GM19035 (cell line): Measurements from ENCODE around the gene PCDHGC4.
A peak's percentile ranks its signal among the peaks of the same experiment; 100 is the strongest.

ENCODE experiments used
- ATAC-seq: cut with Tn5 transposase; IDR thresholded peaks from one replicate; pipeline ENCODE4 v1.9.1; 2021; ENCODE audit not compliant: unreplicated experiment

The PCDHGC4 gene

DNA sequence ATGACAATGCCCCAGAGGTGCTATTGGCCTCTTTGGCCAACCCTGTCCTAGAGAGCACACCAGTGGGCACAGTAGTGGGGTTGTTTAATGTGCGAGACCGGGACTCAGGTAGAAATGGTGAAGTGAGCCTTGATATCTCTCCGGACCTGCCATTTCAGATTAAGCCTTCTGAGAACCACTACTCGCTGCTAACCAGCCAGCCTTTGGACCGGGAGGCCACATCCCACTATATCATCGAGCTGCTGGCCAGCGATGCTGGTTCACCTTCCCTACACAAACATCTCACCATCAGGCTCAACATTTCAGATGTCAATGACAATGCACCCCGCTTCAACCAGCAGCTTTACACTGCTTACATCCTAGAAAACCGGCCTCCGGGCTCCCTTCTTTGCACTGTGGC lies 5.4 kb downstream of the PCDHGC4 start:
- ATAC-seq: no peak

DNA sequence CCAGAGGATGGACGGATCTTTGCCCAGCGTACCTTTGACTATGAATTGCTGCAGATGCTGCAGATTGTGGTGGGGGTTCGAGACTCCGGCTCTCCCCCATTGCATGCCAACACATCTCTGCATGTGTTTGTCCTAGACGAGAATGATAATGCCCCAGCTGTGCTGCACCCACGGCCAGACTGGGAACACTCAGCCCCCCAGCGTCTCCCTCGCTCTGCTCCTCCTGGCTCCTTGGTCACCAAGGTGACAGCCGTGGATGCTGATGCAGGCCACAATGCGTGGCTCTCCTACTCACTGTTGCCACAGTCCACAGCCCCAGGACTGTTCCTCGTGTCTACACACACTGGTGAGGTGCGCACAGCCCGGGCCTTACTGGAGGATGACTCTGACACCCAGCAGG lies 5.9 kb downstream of the PCDHGC4 start:
- no peak for ATAC-seq

DNA sequence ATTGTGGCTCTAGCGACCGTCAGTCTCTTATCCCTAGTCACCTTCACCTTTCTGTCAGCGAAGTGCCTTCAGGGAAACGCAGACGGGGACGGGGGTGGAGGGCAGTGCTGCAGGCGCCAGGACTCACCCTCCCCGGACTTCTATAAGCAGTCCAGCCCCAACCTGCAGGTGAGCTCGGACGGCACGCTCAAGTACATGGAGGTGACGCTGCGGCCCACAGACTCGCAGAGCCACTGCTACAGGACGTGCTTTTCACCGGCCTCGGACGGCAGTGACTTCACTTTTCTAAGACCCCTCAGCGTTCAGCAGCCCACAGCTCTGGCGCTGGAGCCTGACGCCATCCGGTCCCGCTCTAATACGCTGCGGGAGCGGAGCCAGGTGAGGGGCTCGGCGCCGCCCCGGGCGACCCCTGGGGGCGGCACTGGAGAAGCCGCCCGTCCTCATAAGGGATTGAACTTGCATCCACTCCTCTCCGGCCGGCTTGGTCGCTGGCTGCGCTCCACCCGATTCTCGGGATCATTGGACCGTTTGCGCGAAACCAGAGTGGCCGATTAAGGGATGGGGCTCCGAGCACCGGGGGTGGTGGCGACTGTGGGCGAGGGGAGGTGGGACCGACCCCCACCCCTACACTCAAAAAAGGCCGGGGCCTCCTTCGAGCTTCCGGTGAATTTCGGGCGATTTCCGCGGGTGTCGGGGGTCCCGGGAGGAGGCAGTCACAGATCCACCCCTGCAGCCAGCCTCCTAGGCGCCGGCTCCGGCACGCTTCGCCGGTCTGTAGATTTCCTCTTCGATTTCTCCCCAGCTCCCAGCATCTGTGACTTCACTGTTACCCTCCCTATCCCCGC lies 6.7 kb downstream of the PCDHGC4 start:
- peak; percentile 34 for ATAC-seq

DNA sequence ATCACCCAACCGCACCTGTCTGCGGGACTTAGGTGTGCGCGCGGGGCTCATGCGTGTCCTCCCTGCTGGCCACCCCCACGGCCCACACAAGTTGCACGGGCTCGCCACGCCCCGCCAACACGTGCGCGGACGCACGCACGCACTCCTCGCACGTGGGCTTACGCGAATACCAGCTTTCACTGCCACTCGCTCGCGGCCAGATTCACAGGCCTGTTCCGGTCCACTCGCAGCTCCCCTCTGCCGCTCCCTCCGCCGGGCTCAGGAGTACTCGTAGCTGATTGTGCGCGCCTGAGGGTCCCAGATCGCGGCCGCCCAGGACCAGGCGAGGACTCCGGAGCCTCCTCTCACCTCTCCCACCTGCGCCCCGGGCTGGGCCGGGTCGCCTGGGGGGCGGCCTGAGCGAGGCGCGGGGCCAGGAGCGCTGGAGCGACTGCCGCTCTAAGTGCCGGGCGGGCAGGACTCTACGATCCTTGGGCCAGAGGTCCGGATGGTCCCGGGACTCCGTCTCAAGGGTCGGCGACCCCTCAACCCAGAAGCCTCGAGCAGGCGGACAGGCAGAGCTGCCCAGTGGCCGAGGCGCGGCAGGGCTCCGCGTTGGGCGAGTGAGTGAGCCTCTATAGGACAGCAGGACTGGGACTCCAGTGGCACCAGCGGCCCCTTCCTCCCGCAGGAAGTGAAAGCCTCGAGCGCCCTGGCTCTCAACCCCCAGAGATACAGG lies 7.5 kb downstream of the PCDHGC4 start:
- peak; percentile 67 for ATAC-seq

DNA sequence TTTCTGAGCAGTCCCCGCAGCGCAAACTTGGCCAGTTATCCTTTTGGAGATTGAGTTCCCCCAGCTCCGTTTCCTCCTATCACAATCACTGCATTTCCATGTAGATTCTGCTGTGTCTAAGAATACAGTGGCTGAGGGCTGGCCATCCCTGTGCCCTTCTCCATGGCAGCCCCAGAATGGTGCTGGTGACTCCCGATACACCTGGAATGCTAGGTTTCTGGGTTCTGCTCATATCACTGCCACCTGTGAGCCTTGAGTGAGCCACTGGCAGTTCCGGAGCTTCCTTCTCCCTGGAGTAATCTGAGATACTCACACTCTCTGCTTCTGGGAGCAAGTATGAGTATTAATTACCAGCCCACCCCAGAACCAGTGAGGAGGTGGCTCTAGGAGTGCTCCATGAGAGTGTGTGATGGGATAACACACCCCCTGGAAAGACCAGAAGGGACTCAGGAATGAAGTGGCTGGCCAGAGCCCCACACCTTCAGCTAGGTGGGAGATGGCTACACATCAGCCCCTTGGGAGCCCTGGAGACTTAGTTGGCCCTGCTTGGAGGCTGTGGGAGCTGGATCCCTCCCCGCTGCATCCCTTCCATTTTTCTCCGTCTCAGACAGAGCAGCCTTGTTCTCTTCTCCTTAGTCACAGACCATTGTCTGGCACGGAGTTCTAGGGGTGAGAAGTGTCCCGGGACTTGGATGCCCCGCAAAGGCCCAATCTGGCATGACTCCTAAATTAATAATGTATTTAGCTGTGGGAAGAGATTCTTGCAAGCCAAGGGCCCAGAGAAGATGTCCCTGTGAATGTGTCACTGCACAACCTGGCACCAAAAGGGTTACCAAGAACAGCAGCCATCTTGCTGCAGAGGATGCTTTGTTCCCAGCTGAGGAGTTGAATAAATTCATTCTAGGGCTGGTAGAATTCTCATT lies 8.9 kb downstream of the PCDHGC4 start:
- no peak for ATAC-seq

DNA sequence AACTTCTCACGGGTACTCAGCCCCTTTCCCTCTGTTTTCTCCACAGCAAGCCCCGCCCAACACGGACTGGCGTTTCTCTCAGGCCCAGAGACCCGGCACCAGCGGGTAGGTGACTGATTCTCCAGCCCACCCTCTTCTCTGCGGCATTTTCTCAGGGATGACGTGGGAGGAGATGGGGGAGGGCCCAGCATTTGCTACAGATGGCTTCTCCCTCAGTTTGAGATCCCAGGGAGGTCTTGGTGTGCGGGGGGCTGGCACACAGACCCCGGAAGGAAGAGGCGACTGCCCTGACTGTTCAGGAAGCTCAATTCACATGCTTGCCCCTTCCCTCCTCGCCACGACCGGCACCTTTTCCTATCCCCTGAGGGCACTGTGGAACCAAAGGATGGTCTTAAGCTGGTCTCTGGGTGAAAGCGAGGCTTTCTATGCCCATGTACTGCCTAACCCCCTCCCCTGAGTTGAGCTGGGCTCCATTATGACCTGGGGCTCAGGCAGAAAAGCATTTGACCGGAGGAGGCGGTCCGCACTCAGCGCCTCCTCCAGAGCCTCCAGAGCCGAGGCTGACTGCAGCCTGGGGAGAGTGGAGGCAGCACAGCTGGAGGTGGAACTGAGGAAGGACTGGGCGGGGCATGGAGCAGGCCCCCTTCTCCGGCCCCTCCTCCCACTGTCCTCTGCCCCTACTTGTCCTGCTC lies 10.1 kb downstream of the PCDHGC4 start:
- no peak for ATAC-seq

DNA sequence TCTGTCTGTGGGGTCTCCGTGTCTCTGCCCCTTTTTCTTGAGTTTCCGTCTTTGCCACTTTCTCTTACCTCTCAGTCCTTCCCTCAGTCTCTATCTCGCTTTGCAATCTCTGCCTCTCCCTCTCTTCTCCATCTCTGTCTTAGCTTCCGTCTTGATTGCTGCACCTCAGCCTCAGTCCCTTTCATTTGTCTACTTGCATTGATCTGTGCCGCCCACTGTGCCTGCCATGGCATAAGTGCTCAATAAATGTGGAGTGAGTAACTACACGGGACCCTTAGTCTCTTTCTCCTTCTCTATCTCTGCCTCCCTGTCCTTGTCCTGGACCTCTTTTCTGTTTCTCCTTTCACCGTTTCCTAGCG lies 10.6 kb downstream of the PCDHGC4 start:
- no peak for ATAC-seq

DNA sequence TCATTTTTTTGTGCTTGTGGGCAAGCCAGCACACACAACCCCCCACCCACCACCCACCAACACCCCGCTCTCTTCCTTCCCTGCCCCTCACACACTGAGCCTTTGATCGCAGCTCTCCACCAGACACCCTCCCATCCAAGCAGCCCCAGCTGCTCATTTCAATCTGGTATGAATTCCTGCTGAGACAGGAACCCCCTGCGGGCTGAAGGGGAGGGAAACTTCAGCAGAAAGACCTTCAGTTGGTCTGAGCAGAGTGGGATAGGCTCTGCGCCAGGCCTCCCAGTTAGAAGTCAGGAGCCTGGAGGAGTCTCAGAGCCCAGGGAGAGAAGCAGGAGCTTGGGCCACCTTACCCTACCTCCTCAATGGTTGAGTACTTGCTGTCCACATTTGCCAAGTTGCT lies 11.2 kb downstream of the PCDHGC4 start:
- ATAC-seq: no peak

DNA sequence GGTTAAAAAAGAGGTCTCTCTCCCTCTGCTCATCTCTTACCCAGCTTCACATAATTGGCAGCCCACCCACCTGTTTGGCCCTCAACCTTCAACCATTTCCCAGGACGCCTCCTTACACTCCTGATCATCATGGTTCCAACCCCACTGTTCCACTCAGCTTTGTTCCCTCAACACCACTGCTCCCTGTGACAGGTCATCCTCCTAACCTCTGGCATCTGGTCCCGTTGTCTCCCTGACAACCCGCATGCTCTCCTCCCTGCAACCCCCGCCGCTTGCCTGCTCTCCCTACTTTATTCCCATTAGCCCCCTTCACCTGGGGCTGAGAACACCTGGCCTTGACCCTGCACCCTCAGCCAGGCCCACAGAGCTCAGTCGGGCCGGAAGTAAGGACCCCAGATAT lies 16.9 kb downstream of the PCDHGC4 start:
- ATAC-seq: no peak

DNA sequence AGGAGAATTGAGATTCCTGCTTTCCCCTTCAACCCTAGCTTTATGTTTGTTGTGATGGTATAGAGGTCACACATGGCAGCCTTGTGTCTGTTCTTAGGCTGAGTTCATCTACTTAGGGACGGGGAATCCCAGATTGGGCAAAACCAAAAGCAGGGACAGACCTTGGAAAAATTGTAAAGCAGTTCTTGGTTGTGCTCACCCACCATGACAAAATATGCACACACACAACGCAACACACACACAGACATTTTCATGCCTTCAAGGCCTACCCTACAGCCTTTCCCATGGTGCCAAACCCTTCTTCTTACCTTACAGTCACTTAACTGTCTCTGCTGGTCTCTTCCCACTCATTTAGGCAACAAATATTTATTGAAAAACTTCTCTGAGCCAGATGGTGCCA lies 18.9 kb downstream of the PCDHGC4 start:
- ATAC-seq: no peak

DNA sequence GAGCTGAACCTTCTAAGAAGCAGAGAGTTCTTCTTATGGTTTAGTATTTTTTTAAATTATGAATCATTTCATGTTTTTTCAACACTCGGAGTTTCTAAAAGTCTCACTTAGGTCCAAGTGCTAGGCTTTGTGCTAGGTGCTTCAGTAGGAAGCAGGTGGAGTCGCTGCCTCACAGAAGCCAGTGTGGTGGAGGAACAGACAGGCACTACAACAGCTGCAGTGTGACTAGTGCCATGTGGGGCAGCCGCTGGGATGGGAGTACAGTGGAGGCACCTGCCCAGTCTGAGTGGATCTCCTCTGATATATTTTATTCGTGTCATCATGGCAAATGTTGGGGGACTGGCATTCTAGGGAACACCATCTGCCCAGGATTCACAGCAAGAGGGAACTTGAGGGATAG lies 19.4 kb downstream of the PCDHGC4 start:
- ATAC-seq: no peak

DNA sequence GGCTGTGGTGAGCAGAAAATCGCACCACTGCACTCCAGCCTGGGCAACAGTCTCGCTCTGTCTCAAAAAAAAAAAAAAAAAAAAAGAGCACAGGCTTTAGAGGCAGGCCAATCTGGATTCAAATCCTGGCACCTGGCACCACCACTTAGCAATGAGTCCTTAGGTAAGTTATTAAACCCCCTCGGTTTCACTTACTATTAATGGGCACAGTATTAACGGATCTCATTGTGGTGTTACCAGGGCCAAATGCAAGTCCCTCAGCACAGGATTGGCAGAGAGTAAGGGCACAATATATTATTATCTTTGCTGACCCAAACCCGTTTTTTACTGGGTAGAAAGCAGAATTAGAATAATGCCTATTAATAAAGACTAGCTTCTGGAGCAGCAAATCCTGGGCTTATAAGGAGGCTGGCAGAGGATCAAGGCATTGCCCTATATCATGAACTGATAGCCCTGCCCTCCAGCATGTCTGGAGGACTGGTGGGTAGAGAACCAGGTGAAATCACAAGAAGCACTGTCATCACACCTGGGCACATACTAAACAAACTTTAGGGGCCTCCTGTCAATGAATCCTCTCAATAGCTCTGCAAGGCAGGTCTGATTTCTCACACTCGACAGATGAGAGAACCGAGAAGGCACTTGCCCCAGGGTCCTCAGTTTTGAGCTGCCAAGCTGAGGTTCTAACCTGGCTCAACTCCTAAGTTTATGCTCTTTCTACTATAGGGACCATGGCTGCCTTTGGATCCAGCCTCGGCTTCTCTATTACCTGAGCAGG lies 21.7 kb downstream of the PCDHGC4 start:
- no peak for ATAC-seq

DNA sequence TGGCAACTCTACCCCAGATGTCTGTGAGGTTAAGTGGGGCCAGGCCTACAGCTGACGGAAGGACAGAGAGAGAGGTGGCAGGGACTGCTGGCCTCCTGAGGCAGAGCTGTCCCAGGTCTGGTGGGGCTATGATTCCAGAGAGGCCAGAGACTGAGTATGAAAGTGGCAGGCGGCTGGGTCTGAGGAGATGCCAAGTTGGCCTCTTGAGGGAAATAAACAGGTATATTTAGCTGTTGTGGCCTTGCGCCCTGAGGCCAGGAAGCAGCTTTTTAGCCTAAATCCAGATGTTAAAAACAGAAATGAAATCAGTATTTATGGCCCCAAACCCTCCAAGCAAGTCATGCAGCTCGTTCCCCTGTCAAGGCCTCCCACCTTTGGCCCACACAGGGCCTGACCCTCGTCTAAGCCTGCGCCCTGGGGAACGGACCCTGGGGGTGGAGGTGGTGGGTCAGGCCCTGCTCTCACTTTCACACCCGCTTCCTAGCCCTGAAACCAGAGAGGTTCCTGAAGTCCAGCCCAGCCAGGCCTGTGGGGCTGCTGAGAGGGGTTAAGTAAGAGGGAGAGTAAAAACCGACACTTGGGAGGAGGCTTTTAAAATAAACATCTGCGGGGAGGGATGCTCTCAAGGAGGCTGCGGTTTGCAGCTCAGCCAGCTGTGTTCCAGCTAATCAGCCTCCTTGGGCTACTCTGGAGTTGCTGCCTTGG lies 22.7 kb downstream of the PCDHGC4 start:
- ATAC-seq: peak; percentile 34

DNA sequence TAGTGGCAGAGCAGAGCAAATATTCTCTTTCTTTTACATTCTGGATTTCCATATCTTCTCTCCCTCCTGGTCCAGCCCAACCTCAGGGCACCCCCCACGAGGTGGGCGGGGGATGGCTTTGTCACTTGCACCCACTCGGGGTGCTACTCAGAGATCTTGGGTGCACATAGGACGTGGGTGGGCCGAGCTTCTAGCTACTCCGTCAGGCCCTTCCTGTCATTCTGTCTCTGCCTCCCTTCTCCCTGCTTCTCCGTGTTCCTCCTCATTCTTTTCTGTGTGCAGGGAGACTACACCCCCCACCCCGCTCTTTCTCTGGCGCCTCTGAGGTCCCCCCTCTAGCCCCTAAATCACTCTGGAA lies 23.6 kb downstream of the PCDHGC4 start:
- ATAC-seq: no peak

DNA sequence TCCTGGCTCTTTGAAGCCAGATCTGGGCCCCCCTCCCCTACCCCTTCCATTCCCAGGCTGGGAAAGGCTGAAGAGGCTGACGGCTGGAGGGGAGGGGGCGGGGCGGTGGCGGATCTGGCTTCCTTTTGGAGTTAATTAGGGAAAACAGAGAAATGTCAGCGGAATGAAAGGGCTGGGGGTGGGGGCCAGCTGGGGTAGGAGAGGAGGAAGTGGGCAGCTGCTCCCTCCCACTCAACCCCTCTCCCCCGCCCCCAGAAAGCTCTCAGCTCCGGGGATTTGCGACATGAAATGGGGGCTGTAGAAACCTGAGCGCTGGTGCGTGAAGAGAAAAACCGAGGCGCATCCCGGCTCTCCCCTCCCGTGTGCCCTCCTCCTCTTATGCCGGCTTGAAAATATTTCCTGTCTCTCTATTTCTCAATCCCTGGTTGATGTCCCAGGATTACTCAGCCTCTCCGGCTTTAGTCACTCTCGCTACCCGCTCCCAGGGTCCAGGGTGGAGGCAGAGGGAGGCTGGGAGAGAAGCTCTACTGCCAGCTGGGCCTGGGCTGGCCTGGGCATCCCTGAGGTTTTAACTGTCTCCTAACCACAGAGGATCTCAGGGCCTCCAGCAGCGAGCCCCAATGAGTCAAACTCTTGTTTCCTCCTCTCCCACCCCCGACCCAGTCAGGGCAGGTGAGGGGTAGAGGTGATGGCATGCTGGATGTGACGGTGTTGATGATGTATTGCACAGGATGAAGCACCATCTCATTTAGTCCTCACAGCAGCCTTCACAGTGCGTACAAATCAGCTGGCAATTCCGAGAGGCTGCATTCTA lies 24.2 kb downstream of the PCDHGC4 start:
- ATAC-seq: no peak

DNA sequence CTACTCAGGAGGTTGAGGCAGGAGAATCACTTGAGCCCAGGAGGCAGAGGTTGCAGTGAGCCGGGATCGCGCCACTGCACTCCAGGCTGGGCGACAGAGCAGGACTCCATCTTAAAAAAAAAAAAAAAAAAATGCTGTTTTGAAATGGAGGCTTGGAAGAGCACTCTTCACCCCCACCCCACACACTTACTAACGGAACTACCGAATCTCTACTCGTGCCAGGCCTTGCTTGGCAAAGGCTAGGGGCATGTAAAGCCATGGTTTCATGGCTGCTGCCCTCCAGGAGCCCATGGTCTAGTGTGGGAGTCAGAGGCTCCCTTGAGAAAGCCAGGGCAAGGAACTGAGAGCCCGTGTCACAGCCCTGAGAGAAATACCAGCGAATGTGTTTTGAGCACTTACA lies 25.3 kb downstream of the PCDHGC4 start:
- no peak for ATAC-seq

DNA sequence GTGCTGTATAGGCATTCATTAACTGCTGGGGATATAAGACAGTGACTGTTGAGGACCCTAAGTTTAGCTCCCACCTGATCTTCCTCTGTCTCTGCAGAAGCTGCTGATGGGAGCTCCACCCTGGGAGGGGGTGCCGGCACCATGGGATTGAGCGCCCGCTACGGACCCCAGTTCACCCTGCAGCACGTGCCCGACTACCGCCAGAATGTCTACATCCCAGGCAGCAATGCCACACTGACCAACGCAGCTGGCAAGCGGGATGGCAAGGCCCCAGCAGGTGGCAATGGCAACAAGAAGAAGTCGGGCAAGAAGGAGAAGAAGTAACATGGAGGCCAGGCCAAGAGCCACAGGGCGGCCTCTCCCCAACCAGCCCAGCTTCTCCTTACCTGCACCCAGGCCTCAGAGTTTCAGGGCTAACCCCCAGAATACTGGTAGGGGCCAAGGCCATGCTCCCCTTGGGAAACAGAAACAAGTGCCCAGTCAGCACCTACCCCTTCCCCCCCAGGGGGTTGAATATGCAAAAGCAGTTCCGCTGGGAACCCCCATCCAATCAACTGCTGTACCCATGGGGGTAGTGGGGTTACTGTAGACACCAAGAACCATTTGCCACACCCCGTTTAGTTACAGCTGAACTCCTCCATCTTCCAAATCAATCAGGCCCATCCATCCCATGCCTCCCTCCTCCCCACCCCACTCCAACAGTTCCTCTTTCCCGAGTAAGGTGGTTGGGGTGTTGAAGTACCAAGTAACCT lies 26.2 kb downstream of the PCDHGC4 start:
- no peak for ATAC-seq

DNA sequence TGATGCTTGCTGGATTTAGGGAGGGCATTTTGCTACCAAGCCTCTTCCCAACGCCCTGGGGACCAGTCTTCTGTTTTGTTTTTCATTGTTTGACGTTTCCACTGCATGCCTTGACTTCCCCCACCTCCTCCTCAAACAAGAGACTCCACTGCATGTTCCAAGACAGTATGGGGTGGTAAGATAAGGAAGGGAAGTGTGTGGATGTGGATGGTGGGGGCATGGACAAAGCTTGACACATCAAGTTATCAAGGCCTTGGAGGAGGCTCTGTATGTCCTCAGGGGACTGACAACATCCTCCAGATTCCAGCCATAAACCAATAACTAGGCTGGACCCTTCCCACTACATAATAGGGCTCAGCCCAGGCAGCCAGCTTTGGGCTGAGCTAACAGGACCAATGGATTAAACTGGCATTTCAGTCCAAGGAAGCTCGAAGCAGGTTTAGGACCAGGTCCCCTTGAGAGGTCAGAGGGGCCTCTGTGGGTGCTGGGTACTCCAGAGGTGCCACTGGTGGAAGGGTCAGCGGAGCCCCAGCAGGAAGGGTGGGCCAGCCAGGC lies 27.0 kb downstream of the PCDHGC4 start:
- ATAC-seq: no peak
